NCI-H82 (cell line): ENCODE measurements around the gene APOBEC3A.
"Not testable (repeated sequence)": the region's sequence is repeated elsewhere in the genome, so short reads cannot be mapped to it uniquely, and the experiment has no call there.

Experiments
- DNase-seq: peaks from one replicate; lab custom pipeline; 2025; lab: John Stamatoyannopoulos, UW

Gene APOBEC3A

GRCh38 chr22:38959590-38959989 lies 2.2 kb downstream of the APOBEC3A start:
- DNase-seq, result no peak

- DNase-seq, result not testable (repeated sequence)
Observed at GRCh38 chr22:38960673-38961072, 3.3 kb downstream of the APOBEC3A start.

GRCh38 chr22:38963291-38963738 lies 5.9 kb downstream of the APOBEC3A start:
- not testable (repeated sequence) for DNase-seq

- no peak for DNase-seq
Observed at GRCh38 chr22:38963872-38964271, 6.5 kb downstream of the APOBEC3A start.

- DNase-seq, result no peak
Observed at GRCh38 chr22:38964306-38964705, 6.9 kb downstream of the APOBEC3A start.

GRCh38 chr22:38964989-38965388 lies 7.6 kb downstream of the APOBEC3A start:
- DNase-seq, result no peak

GRCh38 chr22:38965614-38966379 lies 8.4 kb downstream of the APOBEC3A start:
- no peak for DNase-seq

GRCh38 chr22:38966380-38966702 lies 8.9 kb downstream of the APOBEC3A start:
- DNase-seq, result no peak

- no peak for DNase-seq
Observed at GRCh38 chr22:38966942-38967341, 9.5 kb downstream of the APOBEC3A start.

GRCh38 chr22:38967451-38968450 lies 10.3 kb downstream of the APOBEC3A start:
- DNase-seq, result no peak

GRCh38 chr22:38968801-38969200 lies 11.4 kb downstream of the APOBEC3A start:
- DNase-seq, result no peak

- no peak for DNase-seq
Observed at GRCh38 chr22:38970551-38970950, 13.1 kb downstream of the APOBEC3A start.

GRCh38 chr22:38971202-38971601 lies 13.8 kb downstream of the APOBEC3A start:
- DNase-seq, result no peak

- DNase-seq, result no peak
Observed at GRCh38 chr22:38971791-38972190, 14.4 kb downstream of the APOBEC3A start.

GRCh38 chr22:38972558-38972957 lies 15.1 kb downstream of the APOBEC3A start:
- no peak for DNase-seq

- DNase-seq, result peak; percentile 48
Observed at GRCh38 chr22:38973289-38974169, 16.1 kb downstream of the APOBEC3A start.

- no peak for DNase-seq
Observed at GRCh38 chr22:38974170-38974825, 16.9 kb downstream of the APOBEC3A start.

GRCh38 chr22:38974826-38975175 lies 17.4 kb downstream of the APOBEC3A start:
- no peak for DNase-seq

GRCh38 chr22:38977289-38977688 lies 19.9 kb downstream of the APOBEC3A start:
- DNase-seq, result not testable (repeated sequence)

GRCh38 chr22:38980587-38980986 lies 23.2 kb downstream of the APOBEC3A start:
- DNase-seq, result not testable (repeated sequence)
